Measurements from ENCODE around the gene HVCN1. TPM values are rescaled to one million over a fixed set of nuclear protein-coding genes. Genes with fewer than 3 reads are reported as not detected.
"Not testable (repeated sequence)": the region's sequence is repeated elsewhere in the genome, so short reads cannot be mapped to it uniquely, and the experiment has no call there.

The HVCN1 gene
- total RNA-seq: 4.2 TPM

GRCh38 chr12:110688446-110689280 is at the start of gene HVCN1:
HVCN1 (minus strand) TSS chr12:110689115; CDS start chr12:110683245, 5,870 bp downstream.
- peak; percentile 51 for DNase-seq (ENCODE audit: low spot score)

- DNase-seq (ENCODE audit: low spot score): no peak
Observed at GRCh38 chr12:110737532-110737931, 48.6 kb upstream of the HVCN1 start.

GRCh38 chr12:110737016-110737415 is 48.1 kb upstream of the HVCN1 start:
- not testable (repeated sequence) for DNase-seq (ENCODE audit: low spot score)

GRCh38 chr12:110733900-110734299 is 45.0 kb upstream of the HVCN1 start:
- DNase-seq (ENCODE audit: low spot score): no peak

- no peak for DNase-seq (ENCODE audit: low spot score)
Observed at GRCh38 chr12:110733089-110733715, 44.3 kb upstream of the HVCN1 start.

GRCh38 chr12:110732572-110732971 is 43.7 kb upstream of the HVCN1 start:
- DNase-seq (ENCODE audit: low spot score): no peak

- no peak for DNase-seq (ENCODE audit: low spot score)
Observed at GRCh38 chr12:110731479-110731878, 42.6 kb upstream of the HVCN1 start.

- no peak for DNase-seq (ENCODE audit: low spot score)
Observed at GRCh38 chr12:110728628-110729027, 39.7 kb upstream of the HVCN1 start.

- DNase-seq (ENCODE audit: low spot score): no peak
Observed at GRCh38 chr12:110726708-110727369, 37.9 kb upstream of the HVCN1 start.

- DNase-seq (ENCODE audit: low spot score): no peak
Observed at GRCh38 chr12:110726028-110726427, 37.1 kb upstream of the HVCN1 start.

- no peak for DNase-seq (ENCODE audit: low spot score)
Observed at GRCh38 chr12:110725267-110725666, 36.4 kb upstream of the HVCN1 start.

- DNase-seq (ENCODE audit: low spot score): not testable (repeated sequence)
Observed at GRCh38 chr12:110722892-110723291, 34.0 kb upstream of the HVCN1 start.

- DNase-seq (ENCODE audit: low spot score): no peak
Observed at GRCh38 chr12:110721570-110721969, 32.7 kb upstream of the HVCN1 start.

- no peak for DNase-seq (ENCODE audit: low spot score)
Observed at GRCh38 chr12:110720516-110720915, 31.6 kb upstream of the HVCN1 start.

GRCh38 chr12:110718222-110718908 is 29.4 kb upstream of the HVCN1 start:
- DNase-seq (ENCODE audit: low spot score): no peak

- DNase-seq (ENCODE audit: low spot score): no peak
Observed at GRCh38 chr12:110717037-110717436, 28.1 kb upstream of the HVCN1 start.

- no peak for DNase-seq (ENCODE audit: low spot score)
Observed at GRCh38 chr12:110708917-110709316, 20.0 kb upstream of the HVCN1 start.

GRCh38 chr12:110705309-110705708 is 16.4 kb upstream of the HVCN1 start:
- no peak for DNase-seq (ENCODE audit: low spot score)

- DNase-seq (ENCODE audit: low spot score): no peak
Observed at GRCh38 chr12:110704750-110705149, 15.8 kb upstream of the HVCN1 start.

- DNase-seq (ENCODE audit: low spot score): no peak
Observed at GRCh38 chr12:110704231-110704630, 15.3 kb upstream of the HVCN1 start.

- no peak for DNase-seq (ENCODE audit: low spot score)
Observed at GRCh38 chr12:110702081-110702480, 13.2 kb upstream of the HVCN1 start.

Data from ureter (tissue), 1 donor.